Measurements from ENCODE around the gene TOP1. TPM values are rescaled to one million over a fixed set of nuclear protein-coding genes. Genes with fewer than 3 reads are reported as not detected.
A peak's percentile ranks its signal among the peaks of the same experiment; 100 is the strongest.

The TOP1 gene
- total RNA-seq, 1 experiment from 2014 or later: 144 TPM

GRCh38 chr20:41172296-41173140 is 143.9 kb downstream of the TOP1 start:
- CTCF ChIA-PET: interaction anchor here (0.5 to 2.5 kb wide), 39 partner anchors 9 to 372 kb away, joined by 3 to 185 read pairs (median 4); partner anchors contain the start of gene LPIN3
- peaks cover 32% of the 10 kb centered on the region for H3K36me3 ChIP-seq (ENCODE audit: control insufficient read depth, insufficient read depth, low read length)
- peak in 1 of 2 experiments; percentile 43 for DNase-seq
- no TSS peak for BruUV-seq (replicated peaks)
- Mint-ChIP-seq H3K27ac (ENCODE audit: unreplicated experiment) (no peak overlapping the region), H3K36me3 (ENCODE audit: insufficient read depth, unreplicated experiment) (peaks cover 79% of the 10 kb centered on the region), H3K9me3 (ENCODE audit: unreplicated experiment) (no peaks in the 10 kb centered on the region), H3K4me3 (ENCODE audit: unreplicated experiment) (no peak overlapping the region), H3K27me3 (ENCODE audit: insufficient read depth, unreplicated experiment) (no peaks in the 10 kb centered on the region), H3K4me1 (ENCODE audit: low read depth, unreplicated experiment) (no peaks in the 10 kb centered on the region)
- no peaks in the 10 kb centered on the region for H3K9me3 ChIP-seq
- H3K4me1 ChIP-seq: no peaks in the 10 kb centered on the region
- no peaks in the 10 kb centered on the region for H3K27me3 ChIP-seq (replicated peaks; ENCODE audit: control insufficient read depth, insufficient read depth, low read length)
- no peak overlapping the region for H3K4me3 ChIP-seq (ENCODE audit: low read depth, low read length)
- no peak for TF ChIP-seq CTCF (IDR thresholded peaks at IDR 0.05; ENCODE audit: insufficient read depth in 1 of 2, low read depth in 1 of 2, low read length in 1 of 2, severe bottlenecking in 1 of 2, unreplicated experiment in 1 of 2)
- POLR2A ChIA-PET: interaction anchor here (1.0 kb wide), 1 partner anchor 168 kb away, joined by 9 read pairs; the partner anchor contains the start of gene LPIN3
- intact Hi-C loops (cut with micrococcal nuclease; ENCODE audit: unreplicated experiment): loop anchor here (1.0 to 2.0 kb wide), 5 partner anchors 34 to 238 kb away; partner anchors contain the start of gene LPIN3

GRCh38 chr20:41173161-41173721 is 144.6 kb downstream of the TOP1 start:
- Mint-ChIP-seq H3K4me3 (ENCODE audit: unreplicated experiment) (no peak overlapping the region), H3K9me3 (ENCODE audit: unreplicated experiment) (no peaks in the 10 kb centered on the region), H3K27ac (ENCODE audit: unreplicated experiment) (no peak overlapping the region), H3K36me3 (ENCODE audit: insufficient read depth, unreplicated experiment) (peaks cover 86% of the 10 kb centered on the region), H3K4me1 (ENCODE audit: low read depth, unreplicated experiment) (no peaks in the 10 kb centered on the region), H3K27me3 (ENCODE audit: insufficient read depth, unreplicated experiment) (no peaks in the 10 kb centered on the region)
- intact Hi-C loops (cut with micrococcal nuclease; ENCODE audit: unreplicated experiment): loop anchor here (1.0 to 2.0 kb wide), 5 partner anchors 34 to 238 kb away; partner anchors contain the start of gene LPIN3
- DNase-seq: peak; percentile 85 to 94
- peak; percentile 99 to 100 for TF ChIP-seq CTCF (IDR thresholded peaks at IDR 0.05; ENCODE audit: insufficient read depth in 1 of 2, low read depth in 1 of 2, low read length in 1 of 2, severe bottlenecking in 1 of 2, unreplicated experiment in 1 of 2)
- Histone ChIP-seq H3K27me3 (replicated peaks; ENCODE audit: control insufficient read depth, insufficient read depth, low read length) (no peaks in the 10 kb centered on the region), H3K4me1 (no peaks in the 10 kb centered on the region), H3K4me3 (ENCODE audit: low read depth, low read length) (no peak overlapping the region), H3K9me3 (no peaks in the 10 kb centered on the region), H3K36me3 (ENCODE audit: control insufficient read depth, insufficient read depth, low read length) (peaks cover 32% of the 10 kb centered on the region)
- BruUV-seq (replicated peaks): no TSS peak
- POLR2A ChIA-PET: interaction anchor here (1.0 kb wide), 1 partner anchor 167 kb away, joined by 9 read pairs; the partner anchor contains the start of gene LPIN3
- CTCF ChIA-PET: interaction anchor here (0.5 to 2.5 kb wide), 40 partner anchors 9 to 371 kb away, joined by 3 to 185 read pairs (median 4); partner anchors contain the start of gene LPIN3

- H3K27me3 Mint-ChIP-seq (ENCODE audit: insufficient read depth, unreplicated experiment): no peaks in the 10 kb centered on the region
- no peak overlapping the region for H3K27ac Mint-ChIP-seq (ENCODE audit: unreplicated experiment)
- H3K36me3 Mint-ChIP-seq (ENCODE audit: insufficient read depth, unreplicated experiment): peaks cover 92% of the 10 kb centered on the region
- intact Hi-C loops (cut with micrococcal nuclease; ENCODE audit: unreplicated experiment): loop anchor here (1.0 to 2.0 kb wide), 5 partner anchors 35 to 237 kb away; partner anchors contain the start of gene LPIN3
- Histone ChIP-seq H3K4me3 (ENCODE audit: low read depth, low read length) (no peak overlapping the region), H3K27me3 (replicated peaks; ENCODE audit: control insufficient read depth, insufficient read depth, low read length) (no peaks in the 10 kb centered on the region), H3K36me3 (ENCODE audit: control insufficient read depth, insufficient read depth, low read length) (peaks cover 26% of the 10 kb centered on the region), H3K4me1 (no peaks in the 10 kb centered on the region), H3K9me3 (no peaks in the 10 kb centered on the region)
- TF ChIP-seq CTCF (IDR thresholded peaks at IDR 0.05; ENCODE audit: insufficient read depth in 1 of 2, low read depth in 1 of 2, low read length in 1 of 2, severe bottlenecking in 1 of 2, unreplicated experiment in 1 of 2): no peak
- CTCF ChIA-PET: interaction anchor here (0.6 to 2.5 kb wide), 4 partner anchors 24 to 166 kb away, joined by 3 to 185 read pairs (median 8); partner anchors contain the start of gene LPIN3
- no peaks in the 10 kb centered on the region for H3K4me1 Mint-ChIP-seq (ENCODE audit: low read depth, unreplicated experiment)
- TSS peak; percentile 27 for BruUV-seq (replicated peaks)
- DNase-seq: peak in 1 of 2 experiments; percentile 41
- POLR2A ChIA-PET: no interaction called here
- H3K4me3 Mint-ChIP-seq (ENCODE audit: unreplicated experiment): no peak overlapping the region
- no peaks in the 10 kb centered on the region for H3K9me3 Mint-ChIP-seq (ENCODE audit: unreplicated experiment)
Measured at GRCh38 chr20:41173791-41174341, 145.2 kb downstream of the TOP1 start.
